GM23338 (cell line): ENCODE data around the gene TANGO6. TPM values are rescaled to one million over a fixed set of nuclear protein-coding genes. Genes with fewer than 3 reads are reported as not detected.

ENCODE experiments used
- ATAC-seq: fragments of 200-7000 bp; cut with Tn5 transposase; 3 replicates; pipeline ENCODE4 v1.9.1; 2020
- DNase-seq: peaks from one replicate; pipeline ENCODE4 v3.0.0-alpha.2; 2015; ENCODE audit warnings: low spot score
- H2AFZ ChIP-seq: fragments of 200-600 bp; sonication (generic); 2 replicates; pipeline ENCODE4 v1.8.0; 2016; ENCODE audit warnings: antibody characterized with exemption, mild to moderate bottlenecking, moderate library complexity
- H3F3A ChIP-seq: fragments of 200-600 bp; sonication (generic); replicated peaks from 2 replicates; pipeline ENCODE4 v1.8.0; 2017; ENCODE audit warnings: antibody characterized with exemption, mixed run types, low read depth
- H3K27ac ChIP-seq: fragments of 200-600 bp; sonication (generic); 2 replicates; pipeline ENCODE4 v1.6.1; 2016; ENCODE audit warnings: low read depth
- H3K27me3 ChIP-seq: fragments of 200-600 bp; sonication (generic); 2 replicates; pipeline ENCODE4 v1.8.0; 2016; ENCODE audit warnings: mild to moderate bottlenecking, mixed run types, moderate library complexity; ENCODE audit not compliant: insufficient read depth
- H3K36me3 ChIP-seq: fragments of 200-600 bp; sonication (generic); 2 replicates; pipeline ENCODE4 v1.8.0; 2016; ENCODE audit warnings: mild to moderate bottlenecking; ENCODE audit not compliant: insufficient read depth
- H3K4me1 ChIP-seq: fragments of 200-600 bp; sonication (generic); 2 replicates; pipeline ENCODE4 v1.8.0; 2016; ENCODE audit warnings: mild to moderate bottlenecking, moderate library complexity; ENCODE audit not compliant: insufficient read depth
- H3K4me2 ChIP-seq: fragments of 200-600 bp; sonication (generic); 2 replicates; pipeline ENCODE4 v1.7.1; 2017; ENCODE audit warnings: mixed run types
- H3K4me3 ChIP-seq: fragments of 200-600 bp; sonication (generic); 2 replicates; pipeline ENCODE4 v1.6.1; 2016; ENCODE audit warnings: mixed run types
- H3K79me2 ChIP-seq: fragments of 200-600 bp; sonication (generic); replicated peaks from 2 replicates; pipeline ENCODE4 v1.8.0; 2017; ENCODE audit warnings: mild to moderate bottlenecking; ENCODE audit not compliant: insufficient read depth
- H3K9me2 ChIP-seq: fragments of 200-600 bp; sonication (generic); 2 replicates; pipeline ENCODE4 v1.8.0; 2017; ENCODE audit not compliant: insufficient read depth
- H4K20me1 ChIP-seq: fragments of 200-600 bp; sonication (generic); replicated peaks from 2 replicates; pipeline ENCODE4 v1.8.0; 2017; ENCODE audit warnings: mild to moderate bottlenecking; ENCODE audit not compliant: insufficient read depth
- H3K27ac Mint-ChIP-seq: 2 replicates; pipeline ENCODE4 v1.8.0; 2020; ENCODE audit warnings: inconsistent platforms, mild to moderate bottlenecking, moderate library complexity, mixed read lengths
- H3K27me3 Mint-ChIP-seq: 3 replicates; pipeline ENCODE4 v1.8.0; 2022; ENCODE audit warnings: low read depth, mild to moderate bottlenecking, moderate library complexity, mixed read lengths, inconsistent platforms; ENCODE audit not compliant: insufficient read depth, poor library complexity
- H3K36me3 Mint-ChIP-seq: 3 replicates; pipeline ENCODE4 v1.8.0; 2021; ENCODE audit warnings: low read depth, mild to moderate bottlenecking, inconsistent platforms, moderate library complexity, mixed read lengths
- H3K4me1 Mint-ChIP-seq: 3 replicates; pipeline ENCODE4 v1.8.0; 2020; ENCODE audit warnings: mild to moderate bottlenecking, inconsistent platforms, mixed read lengths
- H3K4me3 Mint-ChIP-seq: 3 replicates; pipeline ENCODE4 v1.8.0; 2021; ENCODE audit warnings: moderate library complexity, mild to moderate bottlenecking, inconsistent platforms, mixed read lengths
- H3K9me3 Mint-ChIP-seq: 3 replicates; pipeline ENCODE4 v1.8.0; 2020; ENCODE audit warnings: moderate library complexity, mild to moderate bottlenecking, inconsistent platforms, mixed read lengths
- CREB1 ChIP-seq: fragments of 250-450 bp; sonication (Bioruptor Pico); IDR thresholded peaks from 2 replicates; pipeline ENCODE4 v1.5.0; 2020; ENCODE audit warnings: low read depth, mild to moderate bottlenecking, moderate library complexity
- EZH2 ChIP-seq: fragments of 200-600 bp; sonication (generic); IDR thresholded peaks from one replicate; pipeline ENCODE4 v1.8.0; 2017; ENCODE audit warnings: antibody characterized with exemption, mild to moderate bottlenecking, low read depth; ENCODE audit not compliant: unreplicated experiment
- EZH2phosphoT487 ChIP-seq: fragments of 200-600 bp; sonication (generic); IDR thresholded peaks from one replicate; pipeline ENCODE4 v1.8.1; 2018; ENCODE audit warnings: antibody characterized with exemption; ENCODE audit not compliant: unreplicated experiment
- JUNB ChIP-seq: IDR thresholded peaks from one replicate; pipeline ENCODE4 v1.6.1; 2016; ENCODE audit warnings: antibody characterized with exemption; ENCODE audit not compliant: unreplicated experiment
- NANOG ChIP-seq: IDR thresholded peaks from 2 replicates; pipeline ENCODE4 v1.6.1; 2016; ENCODE audit warnings: antibody characterized with exemption, borderline replicate concordance
- POLR2AphosphoS5 ChIP-seq: IDR thresholded peaks from 2 replicates; pipeline ENCODE4 v1.6.1; 2016; ENCODE audit warnings: antibody characterized with exemption, low read depth
- STAT1 ChIP-seq: IDR thresholded peaks from one replicate; pipeline ENCODE4 v1.6.1; 2016; ENCODE audit warnings: antibody characterized with exemption; ENCODE audit not compliant: unreplicated experiment
- ZNF114 ChIP-seq: fragments of 250-450 bp; sonication (Bioruptor Pico); IDR thresholded peaks from 2 replicates; pipeline ENCODE4 v1.5.0; 2020; ENCODE audit warnings: mild to moderate bottlenecking, moderate library complexity
- ZNF331 ChIP-seq: fragments of 250-450 bp; sonication (Bioruptor Pico); IDR thresholded peaks from 2 replicates; pipeline ENCODE4 v1.5.0; 2020; ENCODE audit warnings: low read depth, mild to moderate bottlenecking, moderate library complexity
- polyA plus RNA-seq: library from polyadenylated mRNA; unstranded; fragments of >200 nt; fragmentation: Nextera tagmentation; extraction: Ambion mirVana; gene quantifications from 2 replicates; pipeline ENCODE4 v1.2.1, GENCODE V29; 2016
- total RNA-seq: library from RNA; depleted of rRNA; stranded (reverse); fragments of >200 nt; shearing (Covaris generic); gene quantifications from 2 replicates; pipeline ENCODE4 v1.2.3, GENCODE V29; 2014
- TF ChIP-seq, protein P1 (sequence below), 2 experiments: fragments of 200-600 bp in 1 of 2; sonication (generic) in 1 of 2; conservative IDR thresholded peaks; 2 replicates each; pipeline versions ENCODE4 v1.5.1 to v1.6.1; 2016 to 2017; ENCODE audit warnings: antibody characterized with exemption in 2 of 2, low read depth in 2 of 2, mild to moderate bottlenecking in 2 of 2, moderate library complexity in 1 of 2
- TF ChIP-seq, protein P2 (sequence below): IDR thresholded peaks from 2 replicates; pipeline ENCODE4 v1.6.1; 2016; ENCODE audit warnings: antibody characterized with exemption
- TF ChIP-seq, protein P3 (sequence below): IDR thresholded peaks from one replicate; pipeline ENCODE4 v1.6.1; 2018; ENCODE audit warnings: antibody characterized with exemption; ENCODE audit not compliant: unreplicated experiment

The TANGO6 gene
- total and polyA plus RNA-seq, 2 experiments from 2014 or later: 7.2 to 23.2 TPM

DNA sequence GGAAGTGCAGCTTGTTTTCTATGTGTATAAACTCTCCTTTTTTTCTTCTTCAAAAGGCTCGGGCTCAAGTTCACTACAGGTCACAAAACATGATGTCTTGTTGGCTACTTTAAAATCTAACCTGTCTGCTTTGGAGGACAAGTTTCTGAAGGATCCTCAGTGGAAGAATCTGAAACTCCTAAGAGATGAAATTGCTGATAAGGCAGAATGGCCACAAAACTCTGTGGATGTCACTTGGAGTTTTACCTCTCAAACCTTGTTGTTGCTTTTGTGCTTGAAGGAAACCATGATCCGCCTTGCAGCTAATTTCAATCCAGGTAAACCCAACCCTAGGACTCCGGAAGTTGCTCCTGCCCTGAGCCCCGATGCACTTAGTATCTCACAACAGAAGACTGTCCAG lies 16.5 kb downstream of the TANGO6 start (continued):
- TF ChIP-seq ZNF114 (CRISPR knock-in tag) (no peak), STAT1 (no peak), EZH2phosphoT487 (no peak)
- TF ChIP-seq, protein P1, sequence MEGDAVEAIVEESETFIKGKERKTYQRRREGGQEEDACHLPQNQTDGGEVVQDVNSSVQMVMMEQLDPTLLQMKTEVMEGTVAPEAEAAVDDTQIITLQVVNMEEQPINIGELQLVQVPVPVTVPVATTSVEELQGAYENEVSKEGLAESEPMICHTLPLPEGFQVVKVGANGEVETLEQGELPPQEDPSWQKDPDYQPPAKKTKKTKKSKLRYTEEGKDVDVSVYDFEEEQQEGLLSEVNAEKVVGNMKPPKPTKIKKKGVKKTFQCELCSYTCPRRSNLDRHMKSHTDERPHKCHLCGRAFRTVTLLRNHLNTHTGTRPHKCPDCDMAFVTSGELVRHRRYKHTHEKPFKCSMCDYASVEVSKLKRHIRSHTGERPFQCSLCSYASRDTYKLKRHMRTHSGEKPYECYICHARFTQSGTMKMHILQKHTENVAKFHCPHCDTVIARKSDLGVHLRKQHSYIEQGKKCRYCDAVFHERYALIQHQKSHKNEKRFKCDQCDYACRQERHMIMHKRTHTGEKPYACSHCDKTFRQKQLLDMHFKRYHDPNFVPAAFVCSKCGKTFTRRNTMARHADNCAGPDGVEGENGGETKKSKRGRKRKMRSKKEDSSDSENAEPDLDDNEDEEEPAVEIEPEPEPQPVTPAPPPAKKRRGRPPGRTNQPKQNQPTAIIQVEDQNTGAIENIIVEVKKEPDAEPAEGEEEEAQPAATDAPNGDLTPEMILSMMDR (conservative IDR thresholded peaks at IDR 0.05; ENCODE audit: low read depth in 2 of 2): no peak

DNA sequence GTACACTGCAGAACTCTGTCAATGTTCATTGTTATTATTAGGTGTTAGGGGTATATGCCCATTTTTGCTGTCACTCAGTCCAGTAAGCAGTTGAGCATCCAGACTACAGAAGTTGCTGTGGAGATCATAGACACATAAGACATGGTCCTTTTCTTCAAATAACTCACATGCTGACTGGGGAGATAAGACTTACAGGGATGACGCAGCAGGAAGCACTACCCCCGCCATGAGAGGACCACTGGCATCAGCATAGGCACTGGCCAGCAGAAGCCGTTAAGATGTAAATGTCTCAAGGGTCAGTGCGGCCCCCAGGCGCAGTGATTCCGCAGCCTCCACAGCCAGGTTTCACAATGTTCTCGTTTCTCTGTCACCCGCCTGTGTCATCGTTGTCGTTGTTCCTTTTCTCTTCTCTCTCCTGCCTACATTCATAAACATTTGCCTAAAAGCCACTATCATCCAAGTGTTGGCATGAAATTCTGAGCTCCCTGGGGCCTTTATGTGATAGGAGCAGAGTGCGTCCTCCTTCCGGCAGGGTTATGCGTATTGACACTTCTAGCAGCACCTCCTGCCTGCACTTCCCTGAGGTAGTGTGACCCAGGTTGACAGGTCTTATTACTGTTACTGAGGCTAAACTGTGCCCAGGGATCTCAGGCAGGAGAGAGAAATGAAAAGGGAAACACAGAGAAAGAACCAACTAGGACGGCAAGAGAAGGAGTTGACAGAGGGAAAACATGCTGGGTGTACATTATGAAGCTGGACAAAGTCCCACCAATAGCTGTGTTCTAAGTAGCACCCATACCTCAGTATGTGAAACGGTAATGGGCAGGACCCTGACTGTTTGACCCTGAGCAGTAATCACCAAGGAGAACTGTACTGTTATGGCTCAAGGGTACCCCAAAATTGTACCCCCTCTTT lies 17.9 kb downstream of the TANGO6 start:
- Histone ChIP-seq H3F3A (no peaks in the 10 kb centered on the region), H4K20me1 (no peaks in the 10 kb centered on the region; the same call in 1 of the 2 replicates), H3K4me1 (peaks cover 6% of the 10 kb centered on the region; the same call in 1 of the 2 replicates), H3K36me3 (no peaks in the 10 kb centered on the region; the same call in 1 of the 2 replicates), H3K9me2 (no peaks in the 10 kb centered on the region), H3K27ac (no peak overlapping the region), H3K79me2 (no peaks in the 10 kb centered on the region), H3K27me3 (no peaks in the 10 kb centered on the region), H2AFZ (no peak overlapping the region), H3K4me3 (no peak overlapping the region), H3K4me2 (no peak overlapping the region)
- H3K4me3 Mint-ChIP-seq: no peak overlapping the region
- H3K9me3 Mint-ChIP-seq: peaks cover 10% of the 10 kb centered on the region; the same call in 2 of the 3 replicates
- ATAC-seq (no peak), DNase-seq (no peak)
- TF ChIP-seq ZNF114 (CRISPR knock-in tag): no peak
- TF ChIP-seq, protein P1 (conservative IDR thresholded peaks at IDR 0.05; ENCODE audit: low read depth in 2 of 2): no peak
- TF ChIP-seq CREB1 (CRISPR knock-in tag): no peak
- no peak for TF ChIP-seq NANOG
- TF ChIP-seq, protein P2, sequence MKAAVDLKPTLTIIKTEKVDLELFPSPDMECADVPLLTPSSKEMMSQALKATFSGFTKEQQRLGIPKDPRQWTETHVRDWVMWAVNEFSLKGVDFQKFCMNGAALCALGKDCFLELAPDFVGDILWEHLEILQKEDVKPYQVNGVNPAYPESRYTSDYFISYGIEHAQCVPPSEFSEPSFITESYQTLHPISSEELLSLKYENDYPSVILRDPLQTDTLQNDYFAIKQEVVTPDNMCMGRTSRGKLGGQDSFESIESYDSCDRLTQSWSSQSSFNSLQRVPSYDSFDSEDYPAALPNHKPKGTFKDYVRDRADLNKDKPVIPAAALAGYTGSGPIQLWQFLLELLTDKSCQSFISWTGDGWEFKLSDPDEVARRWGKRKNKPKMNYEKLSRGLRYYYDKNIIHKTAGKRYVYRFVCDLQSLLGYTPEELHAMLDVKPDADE: no peak
- TF ChIP-seq, protein P3, sequence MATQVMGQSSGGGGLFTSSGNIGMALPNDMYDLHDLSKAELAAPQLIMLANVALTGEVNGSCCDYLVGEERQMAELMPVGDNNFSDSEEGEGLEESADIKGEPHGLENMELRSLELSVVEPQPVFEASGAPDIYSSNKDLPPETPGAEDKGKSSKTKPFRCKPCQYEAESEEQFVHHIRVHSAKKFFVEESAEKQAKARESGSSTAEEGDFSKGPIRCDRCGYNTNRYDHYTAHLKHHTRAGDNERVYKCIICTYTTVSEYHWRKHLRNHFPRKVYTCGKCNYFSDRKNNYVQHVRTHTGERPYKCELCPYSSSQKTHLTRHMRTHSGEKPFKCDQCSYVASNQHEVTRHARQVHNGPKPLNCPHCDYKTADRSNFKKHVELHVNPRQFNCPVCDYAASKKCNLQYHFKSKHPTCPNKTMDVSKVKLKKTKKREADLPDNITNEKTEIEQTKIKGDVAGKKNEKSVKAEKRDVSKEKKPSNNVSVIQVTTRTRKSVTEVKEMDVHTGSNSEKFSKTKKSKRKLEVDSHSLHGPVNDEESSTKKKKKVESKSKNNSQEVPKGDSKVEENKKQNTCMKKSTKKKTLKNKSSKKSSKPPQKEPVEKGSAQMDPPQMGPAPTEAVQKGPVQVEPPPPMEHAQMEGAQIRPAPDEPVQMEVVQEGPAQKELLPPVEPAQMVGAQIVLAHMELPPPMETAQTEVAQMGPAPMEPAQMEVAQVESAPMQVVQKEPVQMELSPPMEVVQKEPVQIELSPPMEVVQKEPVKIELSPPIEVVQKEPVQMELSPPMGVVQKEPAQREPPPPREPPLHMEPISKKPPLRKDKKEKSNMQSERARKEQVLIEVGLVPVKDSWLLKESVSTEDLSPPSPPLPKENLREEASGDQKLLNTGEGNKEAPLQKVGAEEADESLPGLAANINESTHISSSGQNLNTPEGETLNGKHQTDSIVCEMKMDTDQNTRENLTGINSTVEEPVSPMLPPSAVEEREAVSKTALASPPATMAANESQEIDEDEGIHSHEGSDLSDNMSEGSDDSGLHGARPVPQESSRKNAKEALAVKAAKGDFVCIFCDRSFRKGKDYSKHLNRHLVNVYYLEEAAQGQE: no peak
- no peak for TF ChIP-seq STAT1
- TF ChIP-seq JUNB: no peak
- TF ChIP-seq ZNF331 (CRISPR knock-in tag): no peak
- TF ChIP-seq POLR2AphosphoS5: no peak
- no peak for TF ChIP-seq EZH2
- no peak for TF ChIP-seq EZH2phosphoT487
- no peak overlapping the region for H3K27ac Mint-ChIP-seq
- peaks cover 6% of the 10 kb centered on the region for H3K27me3 Mint-ChIP-seq
- H3K36me3 Mint-ChIP-seq: peaks cover 10% of the 10 kb centered on the region; the same call in 1 of the 3 replicates
- H3K4me1 Mint-ChIP-seq: peaks cover 11% of the 10 kb centered on the region
